ENCODE measurements around the gene ATP2A3. TPM values are rescaled to one million over a fixed set of nuclear protein-coding genes. Genes with fewer than 3 reads are reported as not detected.

Gene ATP2A3
- total RNA-seq, 3 donors from 2014 or later = 2.6 to 15.1 (median 9.8) TPM

DNA sequence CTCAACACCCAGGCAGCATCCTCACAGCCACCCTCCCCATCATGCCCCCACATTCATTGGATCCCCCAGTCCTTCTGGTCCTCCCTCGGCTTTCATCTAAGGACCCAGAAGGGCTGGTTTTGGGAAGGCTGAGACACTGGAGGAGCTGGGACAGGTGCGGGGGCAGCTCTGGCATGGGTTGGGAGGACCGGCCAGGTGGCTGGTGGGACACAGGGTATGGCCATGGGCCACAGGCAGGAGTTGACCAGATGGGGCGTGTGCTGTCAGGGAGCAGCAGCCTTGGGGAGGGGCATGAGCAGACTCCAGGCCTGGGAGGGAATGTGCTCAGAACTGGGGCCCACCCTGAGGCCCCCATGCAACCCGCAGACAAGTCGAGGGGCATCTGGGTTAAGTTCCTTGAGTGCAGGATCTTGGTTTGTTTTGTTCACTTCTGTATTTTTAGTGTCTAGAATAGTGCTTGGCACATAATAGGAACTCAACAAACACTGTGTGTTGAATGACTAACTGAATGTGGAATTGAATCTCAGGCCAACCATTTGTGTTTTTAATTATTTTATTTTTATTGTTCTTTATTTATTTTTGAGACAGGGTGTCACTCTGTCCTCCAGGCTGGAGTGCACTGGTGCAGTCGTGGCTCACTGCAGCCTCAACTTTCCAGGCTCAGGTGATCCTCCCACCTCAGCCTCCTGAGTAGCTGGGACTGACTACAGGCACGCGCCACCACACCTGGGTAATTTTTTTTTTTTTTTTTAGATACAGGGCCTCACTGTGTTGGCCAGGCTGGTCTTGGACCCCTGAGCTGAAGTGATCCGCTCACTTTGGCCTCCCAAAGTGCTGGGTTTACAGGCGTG, 53.6 kb downstream of the ATP2A3 start:
- no peaks in the 10 kb centered on the region for H3K4me1 ChIP-seq
- intact Hi-C loops (cut with DNase I; ENCODE audit: low total_unique reads) = no loop called here
- no peak for DNase-seq (ENCODE audit: low spot score in 2 of 2)
- no peaks in the 10 kb centered on the region for H3K36me3 ChIP-seq
- H3K9me3 ChIP-seq = no peaks in the 10 kb centered on the region
- no peak overlapping the region for H3K27ac ChIP-seq
- H3K4me3 ChIP-seq = no peak overlapping the region
- no peaks in the 10 kb centered on the region for H3K27me3 ChIP-seq
- TF ChIP-seq POLR2A (IDR thresholded peaks at IDR 0.05) = no peak
- TF ChIP-seq, protein P1, sequence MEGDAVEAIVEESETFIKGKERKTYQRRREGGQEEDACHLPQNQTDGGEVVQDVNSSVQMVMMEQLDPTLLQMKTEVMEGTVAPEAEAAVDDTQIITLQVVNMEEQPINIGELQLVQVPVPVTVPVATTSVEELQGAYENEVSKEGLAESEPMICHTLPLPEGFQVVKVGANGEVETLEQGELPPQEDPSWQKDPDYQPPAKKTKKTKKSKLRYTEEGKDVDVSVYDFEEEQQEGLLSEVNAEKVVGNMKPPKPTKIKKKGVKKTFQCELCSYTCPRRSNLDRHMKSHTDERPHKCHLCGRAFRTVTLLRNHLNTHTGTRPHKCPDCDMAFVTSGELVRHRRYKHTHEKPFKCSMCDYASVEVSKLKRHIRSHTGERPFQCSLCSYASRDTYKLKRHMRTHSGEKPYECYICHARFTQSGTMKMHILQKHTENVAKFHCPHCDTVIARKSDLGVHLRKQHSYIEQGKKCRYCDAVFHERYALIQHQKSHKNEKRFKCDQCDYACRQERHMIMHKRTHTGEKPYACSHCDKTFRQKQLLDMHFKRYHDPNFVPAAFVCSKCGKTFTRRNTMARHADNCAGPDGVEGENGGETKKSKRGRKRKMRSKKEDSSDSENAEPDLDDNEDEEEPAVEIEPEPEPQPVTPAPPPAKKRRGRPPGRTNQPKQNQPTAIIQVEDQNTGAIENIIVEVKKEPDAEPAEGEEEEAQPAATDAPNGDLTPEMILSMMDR (IDR thresholded peaks at IDR 0.05) = no peak
- no peak for TF ChIP-seq POLR2AphosphoS5 (IDR thresholded peaks at IDR 0.05)

DNA sequence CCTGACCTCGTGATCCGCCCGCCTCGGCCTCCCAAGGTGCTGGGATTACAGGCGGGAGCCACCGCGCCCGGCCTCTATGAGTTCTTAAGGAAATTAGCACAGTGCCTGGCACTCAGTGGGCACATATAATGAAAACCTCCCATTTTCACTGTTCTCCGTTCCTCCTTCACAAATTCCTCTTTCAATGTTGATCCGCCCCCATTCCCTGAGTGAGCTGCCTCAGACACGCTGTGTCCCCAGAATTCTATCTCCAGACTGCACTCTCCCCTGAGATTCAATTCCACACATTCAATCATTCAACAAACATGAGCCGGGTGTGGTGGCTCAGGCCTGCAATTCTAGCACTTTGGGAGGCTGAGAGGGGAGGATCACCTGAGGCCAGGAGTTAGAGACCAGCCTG, 55.0 kb downstream of the ATP2A3 start:
- DNase-seq (ENCODE audit: low spot score in 2 of 2) = no peak
- no peaks in the 10 kb centered on the region for H3K27me3 ChIP-seq
- H3K36me3 ChIP-seq = no peaks in the 10 kb centered on the region
- no peak for TF ChIP-seq POLR2A (IDR thresholded peaks at IDR 0.05)
- no peak for TF ChIP-seq POLR2AphosphoS5 (IDR thresholded peaks at IDR 0.05)
- TF ChIP-seq, protein P1 (IDR thresholded peaks at IDR 0.05) = no peak
- H3K4me3 ChIP-seq = no peak overlapping the region
- H3K4me1 ChIP-seq = no peaks in the 10 kb centered on the region
- no peaks in the 10 kb centered on the region for H3K9me3 ChIP-seq
- intact Hi-C loops (cut with DNase I; ENCODE audit: low total_unique reads) = no loop called here
- no peak overlapping the region for H3K27ac ChIP-seq

DNA sequence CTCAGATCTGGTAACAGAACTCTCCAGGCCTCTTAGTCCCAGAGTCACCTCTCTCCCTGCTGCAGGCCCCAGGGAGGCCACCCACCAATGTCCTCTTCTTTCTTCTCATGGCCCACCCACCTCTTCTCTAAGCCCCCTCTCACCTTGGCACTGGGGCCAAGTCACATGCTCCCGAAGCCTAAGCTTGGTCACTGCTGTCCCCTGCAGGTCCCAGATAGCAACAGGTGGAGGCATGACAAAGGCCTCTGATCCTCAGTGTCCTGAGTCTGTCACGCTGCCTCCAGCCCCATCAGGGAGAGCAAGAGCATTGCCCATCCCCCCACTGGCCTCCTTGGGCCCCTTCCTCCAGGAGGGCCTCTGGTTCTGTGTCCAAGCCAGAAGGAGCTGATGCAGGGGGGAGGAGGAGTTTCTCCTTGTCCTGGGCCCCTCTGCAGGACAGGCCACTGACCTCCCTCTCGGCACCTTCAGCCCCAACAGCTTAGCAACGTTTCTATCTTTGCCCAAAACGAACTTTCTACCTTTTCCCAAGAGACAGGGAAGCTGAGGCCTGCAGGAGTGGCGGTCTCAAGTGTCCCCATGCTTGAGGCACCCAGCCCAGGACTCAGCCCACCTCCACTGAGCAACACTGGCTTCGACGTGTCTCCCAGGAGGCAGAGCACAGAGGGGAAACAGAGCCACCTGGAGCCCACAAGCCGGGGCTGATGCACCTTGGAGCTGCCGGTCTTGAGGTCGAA, 56.6 kb downstream of the ATP2A3 start:
- H3K4me1 ChIP-seq = no peaks in the 10 kb centered on the region
- intact Hi-C loops (cut with DNase I; ENCODE audit: low total_unique reads) = no loop called here
- no peak overlapping the region for H3K4me3 ChIP-seq
- H3K27me3 ChIP-seq = no peaks in the 10 kb centered on the region
- no peak overlapping the region for H3K27ac ChIP-seq
- TF ChIP-seq POLR2AphosphoS5 (IDR thresholded peaks at IDR 0.05) (no peak), POLR2A (IDR thresholded peaks at IDR 0.05) (no peak)
- TF ChIP-seq, protein P1 (IDR thresholded peaks at IDR 0.05) = peak in 1 of 3 donors; percentile 19
- H3K9me3 ChIP-seq = no peaks in the 10 kb centered on the region
- DNase-seq (ENCODE audit: low spot score in 2 of 2) = no peak
- H3K36me3 ChIP-seq = no peaks in the 10 kb centered on the region

DNA sequence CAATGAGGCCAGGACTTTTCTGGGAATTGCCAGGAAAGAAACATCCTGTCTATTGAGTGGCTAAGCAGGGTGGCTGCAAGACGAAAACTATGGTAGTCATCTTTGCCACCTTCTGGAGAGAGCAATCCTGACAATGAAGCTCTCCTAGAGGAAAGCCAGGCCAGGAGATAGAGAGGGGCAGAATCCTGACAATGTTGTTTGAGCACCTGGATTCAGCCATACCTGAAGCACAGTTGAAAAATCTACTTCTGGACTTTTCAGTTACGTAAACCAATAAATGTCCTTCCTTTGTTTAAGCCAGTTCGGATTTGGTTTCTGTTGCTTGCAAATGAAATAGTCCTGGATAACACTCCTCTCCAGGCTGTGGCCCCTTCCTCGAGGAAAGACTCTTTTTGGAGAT, 57.4 kb downstream of the ATP2A3 start:
- Histone ChIP-seq H3K27me3 (no peaks in the 10 kb centered on the region), H3K4me1 (no peaks in the 10 kb centered on the region), H3K9me3 (no peaks in the 10 kb centered on the region), H3K36me3 (no peaks in the 10 kb centered on the region), H3K4me3 (no peak overlapping the region), H3K27ac (no peak overlapping the region)
- DNase-seq (ENCODE audit: low spot score in 2 of 2) = no peak
- no peak for TF ChIP-seq POLR2AphosphoS5 (IDR thresholded peaks at IDR 0.05)
- intact Hi-C loops (cut with DNase I; ENCODE audit: low total_unique reads) = no loop called here

DNA sequence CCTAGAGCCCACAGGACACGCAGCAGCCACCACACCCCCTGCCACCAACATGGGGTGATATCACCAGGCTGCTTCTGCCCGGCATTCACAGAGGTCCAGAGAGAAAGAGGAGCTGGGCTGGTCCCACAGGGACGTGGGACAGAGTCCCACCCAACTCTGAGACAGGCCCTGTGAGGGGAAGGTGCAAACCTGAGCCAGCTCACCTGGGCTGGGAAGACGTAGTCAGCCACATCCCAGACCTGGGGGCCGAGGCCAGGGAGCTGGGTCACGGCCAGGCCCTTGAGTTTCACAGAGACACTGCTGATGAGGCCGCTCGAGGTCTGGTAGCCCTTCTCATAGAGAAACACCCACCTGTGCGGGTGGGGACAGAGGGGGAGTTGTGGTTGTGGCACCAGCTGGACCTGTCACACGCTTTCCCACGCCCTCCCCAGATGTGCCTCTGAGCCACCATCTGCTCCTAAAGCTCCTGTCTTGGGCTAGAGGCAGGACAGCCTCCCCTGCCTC, 59.2 kb downstream of the ATP2A3 start:
- TF ChIP-seq POLR2A (IDR thresholded peaks at IDR 0.05) (no peak), POLR2AphosphoS5 (IDR thresholded peaks at IDR 0.05) (no peak)
- TF ChIP-seq, protein P1 (IDR thresholded peaks at IDR 0.05) = no peak
- H3K4me3 ChIP-seq = no peak overlapping the region
- H3K4me1 ChIP-seq = no peaks in the 10 kb centered on the region
- H3K27ac ChIP-seq = no peak overlapping the region
- intact Hi-C loops (cut with DNase I; ENCODE audit: low total_unique reads) = no loop called here
- no peaks in the 10 kb centered on the region for H3K36me3 ChIP-seq
- no peaks in the 10 kb centered on the region for H3K27me3 ChIP-seq
- no peaks in the 10 kb centered on the region for H3K9me3 ChIP-seq
- no peak for DNase-seq (ENCODE audit: low spot score in 2 of 2)

All from breast epithelium (tissue), 4 donors.